NCI-H2171 treated with DMSO at 0.1 percent for 48 hours (cell line): ENCODE results near the gene VSTM2B.

Experiments used
- DNase-seq: peaks from one replicate; lab custom pipeline; 2025; lab: John Stamatoyannopoulos, UW

The VSTM2B gene

GRCh38 chr19:29593869-29594268, 68.1 kb downstream of the VSTM2B start:
- no peak for DNase-seq

GRCh38 chr19:29596080-29596727, 70.4 kb downstream of the VSTM2B start:
- DNase-seq: peak; percentile 24

GRCh38 chr19:29596885-29597525, 71.2 kb downstream of the VSTM2B start:
- DNase-seq: peak; percentile 96

GRCh38 chr19:29598036-29598435, 72.2 kb downstream of the VSTM2B start:
- DNase-seq: no peak

GRCh38 chr19:29598496-29598895, 72.7 kb downstream of the VSTM2B start:
- no peak for DNase-seq

GRCh38 chr19:29603308-29603707, 77.5 kb downstream of the VSTM2B start:
- DNase-seq: peak; percentile 12

GRCh38 chr19:29605653-29606419, 80.0 kb downstream of the VSTM2B start, which contains the start of gene POP4:
Gene POP4 (plus strand): TSS chr19:29606283. CDS start chr19:29606319, 36 bp downstream.
- DNase-seq: peak; percentile 92

GRCh38 chr19:29606420-29606747, 80.6 kb downstream of the VSTM2B start:
- no peak for DNase-seq

GRCh38 chr19:29609636-29610035, 83.8 kb downstream of the VSTM2B start:
- DNase-seq: no peak

- no peak for DNase-seq
Measured at GRCh38 chr19:29610213-29610573, 84.4 kb downstream of the VSTM2B start.

- DNase-seq: peak; percentile 76
Measured at GRCh38 chr19:29610574-29611271, 84.9 kb downstream of the VSTM2B start.

- no peak for DNase-seq
Measured at GRCh38 chr19:29612121-29612520, 86.3 kb downstream of the VSTM2B start.

- DNase-seq: no peak
Measured at GRCh38 chr19:29612801-29613595, 87.2 kb downstream of the VSTM2B start.

- DNase-seq: no peak
Measured at GRCh38 chr19:29614046-29614445, 88.3 kb downstream of the VSTM2B start.
